ENCODE data around the gene CDT1. TPM values are rescaled to one million over a fixed set of nuclear protein-coding genes. Genes with fewer than 3 reads are reported as not detected.

The CDT1 gene
- total RNA-seq, 1 experiment from 2014 or later: 154 TPM

DNA sequence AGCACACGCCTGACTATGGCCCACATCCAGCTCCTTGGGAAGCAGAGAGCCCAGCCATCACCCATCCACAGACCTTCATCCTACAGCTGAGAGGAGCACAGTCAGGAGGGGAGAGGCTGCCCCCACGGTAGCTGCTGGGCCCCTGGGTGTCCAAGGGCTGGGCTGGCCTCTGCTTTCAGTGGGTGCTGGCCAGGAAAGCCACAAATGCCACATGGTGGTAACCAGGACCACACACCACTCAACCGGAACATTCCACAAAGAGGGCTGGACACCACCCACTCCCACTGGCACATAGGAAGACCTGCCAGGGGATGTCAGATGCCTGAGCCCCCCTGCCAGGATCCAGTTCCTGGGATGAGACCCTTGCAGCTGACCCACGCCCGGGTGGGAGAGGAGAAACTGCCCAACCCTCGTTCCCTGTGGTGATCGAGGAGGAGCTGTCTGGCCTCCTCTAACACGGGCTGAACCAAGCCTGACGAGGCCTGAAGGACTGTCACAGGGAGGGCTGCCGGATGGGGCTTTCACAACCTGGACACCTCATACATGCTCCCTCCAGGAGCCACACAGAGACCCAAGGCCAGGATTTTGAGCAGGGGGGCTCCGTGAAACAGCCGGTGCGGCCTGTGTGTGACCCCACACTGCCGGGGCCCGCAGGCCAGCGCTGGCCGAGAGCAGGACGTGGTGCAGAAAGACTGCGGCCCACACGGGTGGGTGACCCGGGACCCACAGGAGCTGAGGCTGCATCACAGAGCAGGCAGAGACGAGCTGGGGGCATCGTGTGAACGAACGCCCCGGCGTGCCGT is 49.3 kb upstream of the CDT1 start:
- CTCF ChIA-PET: interaction anchor here (0.9 to 9.0 kb wide), 13 partner anchors 9 to 413 kb away, joined by 3 to 185 read pairs (median 6); partner anchors contain the start of genes APRT and PIEZO1
- Mint-ChIP-seq H3K9me3 (no peaks in the 10 kb centered on the region), H3K27ac (no peak overlapping the region), H3K27me3 (ENCODE audit: low read depth) (no peaks in the 10 kb centered on the region), H3K36me3 (no peaks in the 10 kb centered on the region), H3K4me1 (peaks cover 15% of the 10 kb centered on the region), H3K4me3 (no peak overlapping the region)
- TF ChIP-seq IRF2 (CRISPR knock-in tag; IDR thresholded peaks at IDR 0.05; ENCODE audit: borderline replicate concordance, low read depth) (no peak), JAZF1 (CRISPR knock-in tag; IDR thresholded peaks at IDR 0.05) (no peak), MXD4 (CRISPR knock-in tag; IDR thresholded peaks at IDR 0.05; ENCODE audit: borderline replicate concordance) (no peak), ZNF121 (CRISPR knock-in tag; IDR thresholded peaks at IDR 0.05) (no peak), FOXK1 (CRISPR knock-in tag; IDR thresholded peaks at IDR 0.05) (no peak), FOXP1 (CRISPR knock-in tag; IDR thresholded peaks at IDR 0.05; ENCODE audit: borderline replicate concordance) (no peak)
- TF ChIP-seq, protein P1, sequence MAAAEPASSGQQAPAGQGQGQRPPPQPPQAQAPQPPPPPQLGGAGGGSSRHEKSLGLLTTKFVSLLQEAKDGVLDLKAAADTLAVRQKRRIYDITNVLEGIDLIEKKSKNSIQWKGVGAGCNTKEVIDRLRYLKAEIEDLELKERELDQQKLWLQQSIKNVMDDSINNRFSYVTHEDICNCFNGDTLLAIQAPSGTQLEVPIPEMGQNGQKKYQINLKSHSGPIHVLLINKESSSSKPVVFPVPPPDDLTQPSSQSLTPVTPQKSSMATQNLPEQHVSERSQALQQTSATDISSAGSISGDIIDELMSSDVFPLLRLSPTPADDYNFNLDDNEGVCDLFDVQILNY (CRISPR knock-in tag; IDR thresholded peaks at IDR 0.05): no peak
- TF ChIP-seq, protein P2, sequence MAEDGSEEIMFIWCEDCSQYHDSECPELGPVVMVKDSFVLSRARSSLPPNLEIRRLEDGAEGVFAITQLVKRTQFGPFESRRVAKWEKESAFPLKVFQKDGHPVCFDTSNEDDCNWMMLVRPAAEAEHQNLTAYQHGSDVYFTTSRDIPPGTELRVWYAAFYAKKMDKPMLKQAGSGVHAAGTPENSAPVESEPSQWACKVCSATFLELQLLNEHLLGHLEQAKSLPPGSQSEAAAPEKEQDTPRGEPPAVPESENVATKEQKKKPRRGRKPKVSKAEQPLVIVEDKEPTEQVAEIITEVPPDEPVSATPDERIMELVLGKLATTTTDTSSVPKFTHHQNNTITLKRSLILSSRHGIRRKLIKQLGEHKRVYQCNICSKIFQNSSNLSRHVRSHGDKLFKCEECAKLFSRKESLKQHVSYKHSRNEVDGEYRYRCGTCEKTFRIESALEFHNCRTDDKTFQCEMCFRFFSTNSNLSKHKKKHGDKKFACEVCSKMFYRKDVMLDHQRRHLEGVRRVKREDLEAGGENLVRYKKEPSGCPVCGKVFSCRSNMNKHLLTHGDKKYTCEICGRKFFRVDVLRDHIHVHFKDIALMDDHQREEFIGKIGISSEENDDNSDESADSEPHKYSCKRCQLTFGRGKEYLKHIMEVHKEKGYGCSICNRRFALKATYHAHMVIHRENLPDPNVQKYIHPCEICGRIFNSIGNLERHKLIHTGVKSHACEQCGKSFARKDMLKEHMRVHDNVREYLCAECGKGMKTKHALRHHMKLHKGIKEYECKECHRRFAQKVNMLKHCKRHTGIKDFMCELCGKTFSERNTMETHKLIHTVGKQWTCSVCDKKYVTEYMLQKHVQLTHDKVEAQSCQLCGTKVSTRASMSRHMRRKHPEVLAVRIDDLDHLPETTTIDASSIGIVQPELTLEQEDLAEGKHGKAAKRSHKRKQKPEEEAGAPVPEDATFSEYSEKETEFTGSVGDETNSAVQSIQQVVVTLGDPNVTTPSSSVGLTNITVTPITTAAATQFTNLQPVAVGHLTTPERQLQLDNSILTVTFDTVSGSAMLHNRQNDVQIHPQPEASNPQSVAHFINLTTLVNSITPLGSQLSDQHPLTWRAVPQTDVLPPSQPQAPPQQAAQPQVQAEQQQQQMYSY (CRISPR knock-in tag; IDR thresholded peaks at IDR 0.05): no peak
- no peak for DNase-seq (ENCODE audit: low spot score)
- ATAC-seq: no peak
- POLR2A ChIA-PET: interaction anchor here (0.5 to 2.8 kb wide), 3 partner anchors 9 to 582 kb away, joined by 3 to 10 read pairs (median 3); no protein-coding TSS in a partner anchor

DNA sequence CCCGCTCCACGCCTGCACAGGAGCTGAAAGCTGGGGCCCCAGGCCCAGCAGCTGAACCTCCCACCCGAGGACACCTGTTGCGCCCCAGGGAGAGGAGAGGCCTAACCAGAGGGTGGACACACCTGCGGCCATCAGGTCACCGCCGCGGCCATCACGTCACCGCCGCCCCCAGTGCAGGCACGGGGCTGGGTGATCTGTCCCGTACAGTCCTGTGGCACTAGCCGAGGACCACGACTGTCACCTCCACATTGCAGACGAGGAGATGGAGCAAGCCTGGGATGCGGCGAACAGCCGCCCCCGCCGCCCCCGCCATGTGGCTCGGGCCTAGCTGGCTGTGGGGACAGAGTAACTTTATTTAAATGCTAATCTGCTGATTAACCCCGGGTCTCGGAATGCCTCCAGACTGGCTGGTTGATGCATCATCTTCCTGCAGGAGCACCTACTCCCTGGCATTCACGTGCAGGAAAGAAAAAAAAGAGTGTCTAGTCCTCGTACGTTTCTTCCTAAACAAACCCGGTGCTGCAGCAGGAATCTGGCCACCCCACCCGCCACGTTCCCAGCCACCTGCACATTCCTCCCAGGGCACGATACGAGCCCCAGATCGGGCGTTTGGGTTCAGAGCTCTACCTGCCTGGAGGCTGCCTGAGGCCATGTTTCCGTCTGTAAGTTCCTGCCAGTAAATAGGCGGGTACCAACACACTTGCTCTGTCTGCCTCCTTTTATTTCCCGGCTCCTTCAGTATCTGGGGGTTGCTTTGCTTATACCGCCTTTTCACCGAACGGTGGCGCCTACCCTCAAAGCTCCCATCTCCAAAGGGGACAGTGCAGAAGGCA is 48.5 kb upstream of the CDT1 start:
- H3K27ac Mint-ChIP-seq: peak overlapping the region; percentile 85; the same call in 1 of the 2 replicates
- CTCF ChIA-PET: interaction anchor here (0.5 to 9.0 kb wide), 23 partner anchors 10 to 647 kb away, joined by 3 to 185 read pairs (median 5); partner anchors contain the start of genes APRT, MVD and PIEZO1
- POLR2A ChIA-PET: interaction anchor here (0.5 to 2.8 kb wide), 4 partner anchors 8 to 581 kb away, joined by 3 to 10 read pairs (median 4); no protein-coding TSS in a partner anchor
- peaks cover 18% of the 10 kb centered on the region for H3K4me1 Mint-ChIP-seq
- DNase-seq (ENCODE audit: low spot score) (peak; percentile 72), ATAC-seq (peak; percentile 78)
- no peaks in the 10 kb centered on the region for H3K9me3 Mint-ChIP-seq
- TF ChIP-seq, protein P3, sequence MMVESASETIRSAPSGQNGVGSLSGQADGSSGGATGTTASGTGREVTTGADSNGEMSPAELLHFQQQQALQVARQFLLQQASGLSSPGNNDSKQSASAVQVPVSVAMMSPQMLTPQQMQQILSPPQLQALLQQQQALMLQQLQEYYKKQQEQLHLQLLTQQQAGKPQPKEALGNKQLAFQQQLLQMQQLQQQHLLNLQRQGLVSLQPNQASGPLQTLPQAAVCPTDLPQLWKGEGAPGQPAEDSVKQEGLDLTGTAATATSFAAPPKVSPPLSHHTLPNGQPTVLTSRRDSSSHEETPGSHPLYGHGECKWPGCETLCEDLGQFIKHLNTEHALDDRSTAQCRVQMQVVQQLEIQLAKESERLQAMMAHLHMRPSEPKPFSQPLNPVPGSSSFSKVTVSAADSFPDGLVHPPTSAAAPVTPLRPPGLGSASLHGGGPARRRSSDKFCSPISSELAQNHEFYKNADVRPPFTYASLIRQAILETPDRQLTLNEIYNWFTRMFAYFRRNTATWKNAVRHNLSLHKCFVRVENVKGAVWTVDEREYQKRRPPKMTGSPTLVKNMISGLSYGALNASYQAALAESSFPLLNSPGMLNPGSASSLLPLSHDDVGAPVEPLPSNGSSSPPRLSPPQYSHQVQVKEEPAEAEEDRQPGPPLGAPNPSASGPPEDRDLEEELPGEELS (CRISPR knock-in tag; IDR thresholded peaks at IDR 0.05): no peak; the same call in 1 of the 2 replicates
- 0 out of 2 replicates have a peak, but pooled peaks have one; percentile 19 for TF ChIP-seq ZNF121 (CRISPR knock-in tag; IDR thresholded peaks at IDR 0.05)
- no peak overlapping the region for H3K4me3 Mint-ChIP-seq
- H3K27me3 Mint-ChIP-seq (ENCODE audit: low read depth): no peaks in the 10 kb centered on the region
- H3K36me3 Mint-ChIP-seq: no peaks in the 10 kb centered on the region

DNA sequence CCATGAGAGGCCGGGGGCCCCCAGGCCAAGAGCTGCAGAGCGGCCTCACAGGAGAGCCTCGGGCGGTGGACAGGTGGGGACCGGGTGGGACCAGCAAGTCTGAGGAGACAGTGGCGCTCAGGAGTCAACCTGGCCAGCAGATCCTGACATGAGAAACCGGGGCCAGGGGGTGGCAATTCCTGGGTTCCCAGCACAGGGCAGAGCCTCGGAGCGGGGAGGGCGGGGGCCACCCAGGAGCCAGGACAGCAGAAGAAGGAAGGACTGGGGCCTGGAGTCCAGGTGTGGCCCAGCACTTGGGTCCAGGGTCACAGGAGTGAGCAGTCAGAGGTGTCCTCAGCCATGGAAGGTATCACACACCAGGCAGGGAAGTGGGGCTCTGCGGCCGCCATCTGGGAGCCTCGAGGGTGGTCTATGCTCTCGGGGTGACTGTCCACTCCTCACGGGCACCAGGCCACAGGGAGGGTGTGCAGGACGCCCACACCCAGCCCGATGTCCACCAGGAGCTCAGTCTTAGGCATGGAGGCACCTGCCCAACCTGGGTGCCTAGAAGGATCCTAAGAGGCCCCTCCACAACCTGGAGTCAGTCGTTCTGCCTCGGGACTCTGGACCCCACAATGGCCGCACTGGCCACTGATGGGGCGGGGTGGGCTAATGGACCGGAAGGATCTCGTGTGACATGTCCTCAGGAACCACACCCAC is 47.7 kb upstream of the CDT1 start:
- H3K36me3 Mint-ChIP-seq: no peaks in the 10 kb centered on the region
- no peaks in the 10 kb centered on the region for H3K9me3 Mint-ChIP-seq
- no peaks in the 10 kb centered on the region for H3K27me3 Mint-ChIP-seq (ENCODE audit: low read depth)
- ATAC-seq (no peak), DNase-seq (ENCODE audit: low spot score) (no peak)
- no peak overlapping the region for H3K4me3 Mint-ChIP-seq
- TF ChIP-seq PRRX2 (CRISPR knock-in tag; IDR thresholded peaks at IDR 0.05) (no peak), RELA (CRISPR knock-in tag; IDR thresholded peaks at IDR 0.05; ENCODE audit: borderline replicate concordance) (peak; percentile 26; the same call in 1 of the 2 replicates)
- POLR2A ChIA-PET: interaction anchor here (0.7 to 2.8 kb wide), 3 partner anchors 7 to 18 kb away, joined by 3 to 10 read pairs (median 4); no protein-coding TSS in a partner anchor
- no peak overlapping the region for H3K27ac Mint-ChIP-seq
- H3K4me1 Mint-ChIP-seq: peaks cover 18% of the 10 kb centered on the region
- CTCF ChIA-PET: interaction anchor here (0.5 to 9.0 kb wide), 23 partner anchors 11 to 646 kb away, joined by 3 to 185 read pairs (median 5); partner anchors contain the start of genes APRT, MVD and PIEZO1

Data from WTC11 (cell line).